ENCODE results near the gene EIPR1. TPM values are rescaled to one million over a fixed set of nuclear protein-coding genes. Genes with fewer than 3 reads are reported as not detected.

The EIPR1 gene
- total RNA-seq, 2 donors from 2014 or later = 13.5 TPM

GRCh38 chr2:3305431-3305830 lies 72.2 kb downstream of the EIPR1 start:
- Histone ChIP-seq H3K27ac (no peak overlapping the region), H3K9me3 (no peaks in the 10 kb centered on the region), H3K27me3 (no peaks in the 10 kb centered on the region), H3K4me1 (peaks cover 11% of the 10 kb centered on the region), H3K4me3 (no peak overlapping the region), H3K36me3 (replicated peaks in 1 of 2; ENCODE audit: insufficient read depth in 1 of 2, low read depth in 2 of 2) (no peaks in the 10 kb centered on the region)
- 85 to 86% methylated on average over 9 of the region's 9 CpGs for WGBS, 2 donors
- no peak for DNase-seq
- no peak for ATAC-seq
- TF ChIP-seq POLR2A (IDR thresholded peaks at IDR 0.05) = no peak
- TF ChIP-seq CTCF (IDR thresholded peaks at IDR 0.05) = no peak
- intact Hi-C loops (cut with DNase I) = no loop called here

- peaks cover 5% of the 10 kb centered on the region for H3K4me1 ChIP-seq
- H3K27me3 ChIP-seq = no peaks in the 10 kb centered on the region
- DNase-seq (peak; percentile 85 to 89 (median 87)), ATAC-seq (peak; percentile 97)
- H3K36me3 ChIP-seq (replicated peaks in 1 of 2; ENCODE audit: insufficient read depth in 1 of 2, low read depth in 2 of 2) = no peaks in the 10 kb centered on the region
- H3K9me3 ChIP-seq = no peaks in the 10 kb centered on the region
- H3K4me3 ChIP-seq = no peak overlapping the region
- 36 to 38% methylated on average over 32 to 34 of the region's 34 CpGs for WGBS, 2 donors
- H3K27ac ChIP-seq = no peak overlapping the region
- intact Hi-C loops (cut with DNase I) = no loop called here
- TF ChIP-seq POLR2A (IDR thresholded peaks at IDR 0.05) = no peak
- peak; percentile 89 to 95 (median 92) for TF ChIP-seq CTCF (IDR thresholded peaks at IDR 0.05)
These were observed 73.8 kb downstream of the EIPR1 start for GRCh38 chr2:3303583-3304406.

DNA sequence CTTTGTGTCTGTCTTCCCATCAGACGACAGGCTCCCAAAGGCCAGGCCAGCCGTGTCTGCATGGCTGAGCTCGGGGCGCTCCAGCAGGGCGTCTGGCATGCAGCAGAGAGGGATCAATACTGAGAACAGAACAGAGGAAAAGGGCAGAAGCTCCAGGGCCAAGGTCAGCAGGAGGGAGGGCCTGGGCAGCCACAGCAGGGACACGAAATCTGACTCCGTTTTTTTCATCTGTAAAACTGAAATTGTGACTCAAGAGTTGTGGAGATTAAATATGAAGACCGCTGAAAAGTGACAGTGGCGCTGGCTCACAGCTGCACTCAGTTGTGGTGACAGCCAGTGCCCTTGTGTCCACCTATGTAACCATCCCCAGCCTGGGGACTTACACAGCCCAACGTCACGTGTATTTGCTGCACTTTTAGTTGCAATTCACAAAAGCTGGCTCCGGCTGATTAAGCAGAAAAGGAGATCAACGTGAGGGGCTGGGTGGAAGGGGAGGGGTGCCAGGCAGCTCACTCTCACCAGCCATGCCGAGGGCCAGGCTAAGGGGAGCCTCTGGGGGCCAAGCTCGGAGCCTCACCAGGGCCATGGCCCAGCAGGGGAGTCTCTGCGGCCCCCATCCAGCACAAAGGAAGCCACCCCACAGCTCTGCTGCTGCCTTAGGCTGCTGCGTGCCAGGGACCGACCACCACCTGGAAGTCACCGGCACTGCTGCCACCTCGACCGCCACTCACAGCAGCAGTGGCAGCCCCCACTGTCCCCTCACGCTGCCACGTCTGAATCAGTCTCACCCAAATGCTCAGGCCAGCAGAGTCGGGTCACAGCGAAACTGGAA lies 74.7 kb downstream of the EIPR1 start:
- Histone ChIP-seq H3K9me3 (no peaks in the 10 kb centered on the region), H3K36me3 (replicated peaks in 1 of 2; ENCODE audit: insufficient read depth in 1 of 2, low read depth in 2 of 2) (no peaks in the 10 kb centered on the region), H3K4me3 (no peak overlapping the region), H3K27ac (no peak overlapping the region), H3K27me3 (no peaks in the 10 kb centered on the region), H3K4me1 (peaks cover 5% of the 10 kb centered on the region)
- ATAC-seq (no peak), DNase-seq (no peak)
- intact Hi-C loops (cut with DNase I) = no loop called here
- 64% methylated on average over 14 to 25 of the region's 25 CpGs for WGBS, 2 donors
- TF ChIP-seq POLR2A (IDR thresholded peaks at IDR 0.05) = no peak
- no peak for TF ChIP-seq CTCF (IDR thresholded peaks at IDR 0.05)

DNA sequence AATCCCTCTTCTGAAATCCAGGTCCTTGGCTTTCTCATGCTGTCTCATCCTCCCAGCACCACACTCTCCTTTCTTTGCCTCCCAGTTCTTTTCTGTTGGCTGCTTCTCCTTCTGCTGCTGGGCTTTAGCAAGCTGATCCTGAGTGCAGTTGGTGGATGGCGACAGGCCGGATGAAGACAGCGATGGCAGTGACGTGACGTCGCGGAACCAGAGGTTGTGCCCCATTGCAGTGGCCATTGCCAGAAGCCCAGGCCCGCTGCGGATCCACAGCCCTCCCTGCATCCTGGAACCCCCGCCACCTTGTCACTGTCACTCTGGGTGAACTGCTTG lies 75.2 kb downstream of the EIPR1 start:
- DNase-seq (no peak), ATAC-seq (no peak)
- TF ChIP-seq CTCF (IDR thresholded peaks at IDR 0.05) (no peak), POLR2A (IDR thresholded peaks at IDR 0.05) (no peak)
- intact Hi-C loops (cut with DNase I) = no loop called here
- Histone ChIP-seq H3K4me3 (no peak overlapping the region), H3K27me3 (no peaks in the 10 kb centered on the region), H3K36me3 (replicated peaks in 1 of 2; ENCODE audit: insufficient read depth in 1 of 2, low read depth in 2 of 2) (no peaks in the 10 kb centered on the region), H3K27ac (no peak overlapping the region), H3K9me3 (no peaks in the 10 kb centered on the region), H3K4me1 (peaks cover 5% of the 10 kb centered on the region)
- 92% methylated on average over 10 of the region's 10 CpGs for WGBS, 2 donors
